Hematopoietic multipotent progenitor cell treated with erythropoietin and hydrocortisone succinate and interleukin-3 and kit ligand, for 8 days (in vitro differentiated cells): ENCODE data around the gene SLK.

Source experiments
- DNase-seq: peaks from one replicate; pipeline ENCODE4 v3.0.0-alpha.2; 2015

The SLK gene

GRCh38 chr10:104035194-104036068 is 68.5 kb downstream of the SLK start:
- DNase-seq, result no peak

- no peak for DNase-seq
Observed at GRCh38 chr10:104036069-104036384, 69.1 kb downstream of the SLK start.

GRCh38 chr10:104036518-104037260 is 69.7 kb downstream of the SLK start:
- no peak for DNase-seq

- DNase-seq, result no peak
Observed at GRCh38 chr10:104037261-104037951, 70.5 kb downstream of the SLK start.

- no peak for DNase-seq
Observed at GRCh38 chr10:104038537-104038936, 71.6 kb downstream of the SLK start.

GRCh38 chr10:104038958-104039752 is 72.2 kb downstream of the SLK start:
- DNase-seq, result no peak

GRCh38 chr10:104040382-104040781 is 73.4 kb downstream of the SLK start:
- no peak for DNase-seq

GRCh38 chr10:104040862-104041789 is 74.2 kb downstream of the SLK start:
- no peak for DNase-seq

- no peak for DNase-seq
Observed at GRCh38 chr10:104041891-104042535, 75.1 kb downstream of the SLK start.

GRCh38 chr10:104043185-104043830 is 76.4 kb downstream of the SLK start:
- no peak for DNase-seq

- DNase-seq, result no peak
Observed at GRCh38 chr10:104043854-104044253, 76.9 kb downstream of the SLK start.

GRCh38 chr10:104045151-104046089 is 78.5 kb downstream of the SLK start:
- peak; percentile 36 for DNase-seq

- no peak for DNase-seq
Observed at GRCh38 chr10:104046651-104047050, 79.7 kb downstream of the SLK start.

- DNase-seq, result peak; percentile 47
Observed at GRCh38 chr10:104049504-104050250, 82.7 kb downstream of the SLK start.

GRCh38 chr10:104052431-104052830 is 85.5 kb downstream of the SLK start:
- DNase-seq, result no peak

GRCh38 chr10:104053201-104053600 is 86.3 kb downstream of the SLK start:
- DNase-seq, result no peak

- no peak for DNase-seq
Observed at GRCh38 chr10:104054430-104054829, 87.5 kb downstream of the SLK start.

- DNase-seq, result no peak
Observed at GRCh38 chr10:104056619-104057273, 89.8 kb downstream of the SLK start.
